OCI-LY3 (cell line): ENCODE results near the gene PML.

ENCODE experiments used
- H2AFZ ChIP-seq: fragments of 200-600, 300-600 bp; shearing (Covaris generic); 2 replicates; pipeline ENCODE4 v1.6.0; 2014; ENCODE audit warnings: antibody characterized with exemption, low read depth, low read length
- H3K27ac ChIP-seq: fragments of 200-600, 300-600 bp; sonication (generic); 2 replicates; pipeline ENCODE4 v1.5.1; 2014; ENCODE audit warnings: mild to moderate bottlenecking, low read length, moderate library complexity, mixed read lengths
- H3K27me3 ChIP-seq: fragments of 200-600, 300-600 bp; sonication (generic); 2 replicates; pipeline ENCODE4 v1.6.1; 2014; ENCODE audit warnings: low read depth, low read length, mixed read lengths
- H3K36me3 ChIP-seq: fragments of 200-600, 300-600 bp; sonication (generic); replicated peaks from 2 replicates; pipeline ENCODE3; 2014; ENCODE audit warnings: low read depth, low read length, mixed read lengths
- H3K4me1 ChIP-seq: fragments of 300-600, 200-600 bp; sonication (generic); 2 replicates; pipeline ENCODE4 v1.6.1; 2014; ENCODE audit warnings: low read length, mixed read lengths
- H3K4me2 ChIP-seq: fragments of 200-600, 300-600 bp; sonication (generic); 2 replicates; pipeline ENCODE4 v1.6.1; 2014; ENCODE audit warnings: low read length, mixed read lengths
- H3K4me3 ChIP-seq: fragments of 300-600, 200-600 bp; sonication (generic); 2 replicates; pipeline ENCODE4 v1.5.1; 2014; ENCODE audit warnings: antibody characterized with exemption, mild to moderate bottlenecking, low read length, moderate library complexity
- H3K79me2 ChIP-seq: fragments of 300-600, 200-600 bp; shearing (Covaris generic); 2 replicates; pipeline ENCODE4 v1.6.1; 2014; ENCODE audit warnings: mild to moderate bottlenecking, low read length, mixed read lengths
- H3K9ac ChIP-seq: fragments of 300-600, 200-600 bp; shearing (Covaris generic); 2 replicates; pipeline ENCODE4 v1.6.0; 2014; ENCODE audit warnings: mild to moderate bottlenecking, low read length, moderate library complexity
- H3K9me3 ChIP-seq: fragments of 200-600, 300-600 bp; shearing (Covaris generic); 2 replicates; pipeline ENCODE4 v1.6.1; 2014; ENCODE audit warnings: low read length, mixed read lengths; ENCODE audit not compliant: insufficient read depth
- H4K20me1 ChIP-seq: fragments of 200-600, 300-600 bp; sonication (generic); 2 replicates; pipeline ENCODE4 v1.6.1; 2016; ENCODE audit warnings: low read length, mixed read lengths; ENCODE audit not compliant: insufficient read depth
- CTCF ChIP-seq: fragments of 200-600, 300-600 bp; sonication (generic); IDR thresholded peaks from 2 replicates; pipeline ENCODE4 v1.5.1; 2014; ENCODE audit warnings: antibody characterized with exemption, low read length, low read depth
- EZH2phosphoT487 ChIP-seq: fragments of 200-600 bp; shearing (Covaris generic); IDR thresholded peaks from 2 replicates; pipeline ENCODE4 v1.6.1; 2018; ENCODE audit warnings: antibody characterized with exemption, mixed run types, low read depth

The PML gene

GRCh38 chr15:73955326-73955725 lies 39.2 kb upstream of the PML start:
- no peaks in the 10 kb centered on the region for H3K9me3 ChIP-seq
- H3K4me2 ChIP-seq: no peak overlapping the region
- H4K20me1 ChIP-seq: no peaks in the 10 kb centered on the region
- H2AFZ ChIP-seq: no peak overlapping the region
- no peak overlapping the region for H3K9ac ChIP-seq
- no peaks in the 10 kb centered on the region for H3K79me2 ChIP-seq
- TF ChIP-seq CTCF (no peak), EZH2phosphoT487 (no peak)
- H3K4me3 ChIP-seq: no peak overlapping the region
- H3K36me3 ChIP-seq: no peaks in the 10 kb centered on the region
- H3K4me1 ChIP-seq: peaks cover 24% of the 10 kb centered on the region
- H3K27ac ChIP-seq: no peak overlapping the region
- no peaks in the 10 kb centered on the region for H3K27me3 ChIP-seq

- Histone ChIP-seq H3K4me1 (peaks cover 17% of the 10 kb centered on the region), H3K36me3 (no peaks in the 10 kb centered on the region), H3K4me2 (no peak overlapping the region), H2AFZ (no peak overlapping the region), H3K27me3 (no peaks in the 10 kb centered on the region), H3K79me2 (no peaks in the 10 kb centered on the region), H3K9ac (no peak overlapping the region), H3K9me3 (no peaks in the 10 kb centered on the region), H4K20me1 (no peaks in the 10 kb centered on the region), H3K27ac (no peak overlapping the region), H3K4me3 (no peak overlapping the region)
- no peak for TF ChIP-seq EZH2phosphoT487
- no peak for TF ChIP-seq CTCF
Observed at GRCh38 chr15:73955861-73956742, 38.4 kb upstream of the PML start.

- Histone ChIP-seq H3K27me3 (no peaks in the 10 kb centered on the region), H2AFZ (no peak overlapping the region), H3K27ac (no peak overlapping the region), H4K20me1 (no peaks in the 10 kb centered on the region), H3K9ac (no peak overlapping the region), H3K36me3 (no peaks in the 10 kb centered on the region), H3K79me2 (no peaks in the 10 kb centered on the region), H3K4me3 (no peak overlapping the region), H3K4me2 (no peak overlapping the region), H3K4me1 (peaks cover 10% of the 10 kb centered on the region), H3K9me3 (no peaks in the 10 kb centered on the region)
- TF ChIP-seq CTCF: no peak
- no peak for TF ChIP-seq EZH2phosphoT487
Observed at GRCh38 chr15:73956743-73957135, 37.8 kb upstream of the PML start.

- Histone ChIP-seq H3K9ac (no peak overlapping the region), H3K4me3 (no peak overlapping the region), H4K20me1 (no peaks in the 10 kb centered on the region), H3K9me3 (no peaks in the 10 kb centered on the region), H3K79me2 (no peaks in the 10 kb centered on the region), H3K27ac (no peak overlapping the region), H2AFZ (no peak overlapping the region), H3K4me2 (no peak overlapping the region), H3K36me3 (no peaks in the 10 kb centered on the region), H3K27me3 (no peaks in the 10 kb centered on the region), H3K4me1 (peaks cover 6% of the 10 kb centered on the region; the same call in 1 of the 2 replicates)
- TF ChIP-seq EZH2phosphoT487 (no peak), CTCF (no peak)
Observed at GRCh38 chr15:73957276-73957675, 37.2 kb upstream of the PML start.
